Measurements from ENCODE around the gene IQCK.
"Not testable (repeated sequence)": the region's sequence is repeated elsewhere in the genome, so short reads cannot be mapped to it uniquely, and the experiment has no call there.

The IQCK gene

DNA sequence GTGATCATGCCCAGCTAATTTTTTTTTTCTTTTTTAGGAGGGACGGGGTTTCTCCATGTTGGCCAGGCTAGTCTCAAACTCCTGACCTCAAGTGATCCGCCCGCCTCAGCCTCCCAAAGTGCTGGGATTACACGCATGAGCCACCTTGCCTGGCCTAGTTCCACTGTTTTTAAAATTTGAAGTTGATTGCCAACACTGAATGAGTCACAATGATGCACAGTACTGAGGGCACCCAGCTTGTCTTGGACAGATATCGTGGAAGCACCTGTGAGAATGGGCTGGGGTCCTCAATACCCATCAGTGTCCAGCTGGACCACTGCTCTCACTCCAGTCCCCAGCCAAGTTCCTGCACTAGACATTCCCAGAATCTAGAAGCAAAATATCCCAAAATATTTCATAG, 2.5 kb upstream of the IQCK start:
- no peak for DNase-seq (ENCODE audit: extremely low read depth in 1 of 2, low read depth in 1 of 2)

DNA sequence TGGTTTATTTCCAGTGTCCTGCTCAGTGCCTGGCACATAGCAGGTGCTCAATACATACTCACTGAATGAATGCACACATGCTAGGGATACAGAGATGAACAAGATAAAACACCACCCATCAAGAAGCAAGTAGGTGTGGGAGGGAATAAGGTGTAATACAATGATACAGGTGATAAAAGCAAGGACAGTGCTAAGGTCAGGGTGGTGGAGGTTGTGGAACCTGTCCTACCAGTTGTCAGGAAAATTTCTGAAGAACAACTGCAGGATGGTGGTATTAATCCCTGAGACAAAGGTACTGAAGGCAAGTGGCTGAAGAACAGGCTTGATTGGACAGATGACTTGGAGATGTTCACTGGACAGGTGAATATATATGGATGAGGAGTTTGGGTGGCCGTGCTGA, 1.9 kb upstream of the IQCK start:
- DNase-seq (ENCODE audit: extremely low read depth in 1 of 2, low read depth in 1 of 2) = no peak

DNA sequence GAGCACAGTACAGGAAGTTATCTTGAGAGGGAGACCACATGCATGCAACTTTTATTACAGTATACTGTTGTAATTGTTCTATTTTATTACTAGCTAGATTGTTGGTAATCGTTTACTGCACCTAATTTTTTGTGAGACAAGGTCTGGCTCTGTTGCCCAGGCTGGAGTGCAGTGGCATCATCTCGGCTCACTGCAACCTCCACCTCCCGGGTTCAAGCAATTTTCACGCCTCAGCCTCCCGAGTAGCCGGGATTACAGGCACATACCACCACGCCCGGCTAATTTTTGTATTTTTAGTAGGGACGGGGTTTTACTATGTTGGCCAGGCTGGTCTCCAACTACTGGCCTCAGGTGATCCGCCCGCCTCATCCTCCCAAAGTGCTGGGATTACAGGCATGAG, 1.3 kb upstream of the IQCK start:
- not testable (repeated sequence) for DNase-seq (ENCODE audit: extremely low read depth in 1 of 2, low read depth in 1 of 2)

DNA sequence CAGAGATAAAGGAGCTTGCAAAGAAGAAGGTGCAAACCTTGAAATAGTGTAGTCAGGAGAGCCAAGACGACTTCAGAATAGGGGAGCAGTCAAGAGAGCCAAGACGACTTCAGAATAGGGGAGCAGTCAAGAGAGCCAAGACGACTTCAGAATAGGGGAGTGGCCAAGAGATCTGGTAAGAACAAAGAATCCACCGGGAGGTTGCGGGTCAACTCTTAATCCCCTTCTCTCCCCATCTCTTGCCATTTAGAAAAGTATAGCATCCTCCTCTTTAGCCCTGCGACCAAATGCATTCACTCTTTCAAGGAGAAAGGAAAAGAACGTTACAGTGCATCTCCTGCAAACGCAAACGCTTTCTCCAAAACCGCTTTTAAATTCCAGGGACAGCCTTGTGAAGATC, 757 bp upstream of the IQCK start:
- DNase-seq (ENCODE audit: extremely low read depth in 1 of 2, low read depth in 1 of 2) = no peak

DNA sequence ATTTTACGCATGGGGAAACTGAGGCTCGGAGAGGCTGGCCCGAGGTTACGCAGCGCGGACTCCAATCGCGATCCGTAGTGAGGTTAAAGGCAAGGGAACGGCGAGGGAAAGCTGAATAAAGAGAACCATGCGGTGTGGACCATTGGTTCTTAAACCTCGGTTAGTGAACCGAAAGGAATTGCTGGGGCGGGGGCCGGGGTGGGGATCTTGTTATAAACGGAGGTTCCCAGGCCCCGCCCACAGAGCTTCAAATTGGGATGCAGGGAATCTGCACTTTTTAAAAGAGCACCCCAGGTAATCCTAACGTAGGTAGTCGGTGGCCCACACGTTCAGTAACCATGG, 524 bp downstream of the IQCK start:
- no peak for DNase-seq (ENCODE audit: extremely low read depth in 1 of 2, low read depth in 1 of 2)

DNA sequence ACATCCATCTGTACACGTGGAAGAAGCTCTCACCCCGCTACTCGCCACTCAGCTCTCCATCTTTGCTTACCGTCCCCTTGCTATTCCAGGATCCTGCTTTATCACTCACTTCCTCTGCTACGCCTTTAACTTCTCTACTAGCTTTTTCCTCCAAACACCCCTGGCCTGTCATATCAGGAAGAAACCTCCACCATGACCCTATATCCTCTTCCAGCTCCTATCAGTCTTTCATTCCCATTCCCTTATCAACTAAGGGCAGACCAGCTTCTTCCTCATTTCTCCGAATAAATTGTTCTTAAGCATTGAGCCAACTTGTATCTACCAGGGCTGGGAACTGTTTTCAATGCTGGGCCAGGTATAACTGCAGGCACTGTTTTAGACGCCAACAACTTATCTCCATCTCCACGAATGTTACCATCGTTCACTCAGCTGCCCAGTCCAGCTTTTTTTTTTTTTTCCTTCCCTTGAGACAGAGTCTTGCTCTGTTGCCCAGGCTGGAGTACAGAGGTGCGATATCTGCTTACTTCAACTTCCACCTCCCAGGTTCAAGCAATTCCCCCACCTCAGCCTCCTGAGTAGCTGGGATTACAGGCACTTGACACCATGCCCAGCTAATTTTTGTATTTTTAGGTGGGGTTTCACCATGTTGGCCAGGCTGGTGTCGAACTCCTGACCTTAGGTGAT, 4.3 kb downstream of the IQCK start:
- DNase-seq (ENCODE audit: extremely low read depth in 1 of 2, low read depth in 1 of 2) = no peak

DNA sequence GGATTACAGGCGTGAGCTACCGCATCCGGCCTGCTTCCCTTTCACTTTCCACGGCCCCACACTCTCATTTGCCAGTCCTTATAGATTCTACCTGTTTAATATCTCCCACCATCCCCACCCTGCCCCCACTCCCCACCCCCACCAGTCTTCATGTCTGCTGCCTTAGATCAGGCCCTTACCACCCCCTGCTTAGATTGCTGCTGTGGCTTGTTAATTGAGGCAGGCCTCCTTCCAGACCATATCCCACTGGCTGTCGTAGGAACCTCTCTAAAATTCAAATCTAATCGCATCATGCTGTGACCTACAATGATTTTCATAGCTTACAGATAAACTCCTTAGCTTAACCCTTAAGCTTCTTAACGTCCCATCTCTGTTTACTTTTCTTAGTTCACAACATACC, 4.9 kb downstream of the IQCK start:
- no peak for DNase-seq (ENCODE audit: extremely low read depth in 1 of 2, low read depth in 1 of 2)

DNA sequence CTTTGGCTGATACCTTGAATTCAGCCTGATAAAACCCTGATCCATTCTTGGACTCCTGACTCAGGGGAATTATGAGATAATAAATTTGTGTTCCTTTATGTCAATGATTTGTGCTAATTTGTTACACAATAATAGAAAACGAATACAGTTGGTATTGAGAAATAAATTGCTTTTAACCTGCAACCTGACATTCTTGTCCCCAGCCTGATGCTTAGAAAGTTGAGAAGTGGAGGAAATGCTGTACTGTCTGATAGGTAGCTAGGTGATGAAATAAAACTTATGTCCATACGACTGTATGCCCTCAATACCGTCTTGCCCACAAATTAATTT, 10.5 kb downstream of the IQCK start:
- no peak for DNase-seq (ENCODE audit: extremely low read depth in 1 of 2, low read depth in 1 of 2)

DNA sequence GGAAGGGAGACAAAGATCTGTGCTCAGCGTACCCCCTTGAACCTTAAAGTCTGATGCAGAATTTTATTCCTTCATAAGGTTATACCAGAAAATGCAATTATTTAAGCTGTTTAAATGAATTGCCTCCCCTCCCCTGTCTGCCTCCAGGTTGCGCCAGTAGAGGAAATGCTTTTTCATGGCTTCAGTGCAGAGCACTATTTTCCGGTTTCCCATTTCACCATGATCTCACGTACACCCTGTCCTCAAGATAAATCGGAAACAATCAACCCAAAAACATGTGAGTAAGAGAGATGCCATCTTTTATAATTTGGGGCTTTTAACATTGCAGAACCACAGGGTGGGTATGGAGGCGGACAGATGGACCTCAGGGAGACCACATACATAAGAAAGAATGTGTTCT, 15.5 kb downstream of the IQCK start:
- no peak for DNase-seq (ENCODE audit: extremely low read depth in 1 of 2, low read depth in 1 of 2)

DNA sequence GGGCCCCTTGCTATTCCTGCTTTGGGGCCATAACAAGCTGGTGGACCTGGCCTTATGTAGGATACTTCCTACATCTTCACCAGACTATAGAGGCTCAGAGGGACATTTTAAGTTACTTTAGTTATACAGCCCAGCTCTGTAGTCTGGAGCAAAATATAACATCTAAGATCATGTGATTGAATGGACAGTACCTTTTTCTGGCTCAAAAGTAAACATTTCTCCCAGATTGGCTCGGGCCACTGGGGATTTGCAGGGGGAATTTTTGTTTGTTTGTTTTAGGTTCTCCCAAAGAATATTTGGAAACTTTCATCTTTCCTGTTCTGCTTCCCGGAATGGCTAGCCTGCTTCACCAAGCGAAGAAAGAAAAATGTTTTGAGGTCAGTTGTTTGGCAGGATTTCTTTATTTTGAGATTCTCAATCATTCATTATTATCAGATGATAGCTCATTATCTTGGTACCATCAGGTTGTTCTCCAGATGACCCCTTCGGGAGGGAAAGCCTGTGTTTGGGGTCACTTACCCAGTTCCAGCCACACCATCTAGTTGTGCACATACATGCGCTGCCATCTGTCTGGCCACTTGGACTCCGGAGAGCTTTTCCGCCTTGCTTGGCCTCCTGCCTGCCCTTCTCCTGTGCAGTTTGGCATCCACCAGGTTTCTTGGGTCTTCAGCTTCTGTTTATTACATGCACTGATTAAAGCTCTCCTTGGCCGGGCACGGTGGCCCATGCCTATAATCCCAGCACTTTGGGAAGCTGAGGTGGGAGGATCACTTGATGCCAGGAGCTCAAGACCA, 17.2 kb downstream of the IQCK start:
- no peak for DNase-seq (ENCODE audit: extremely low read depth in 1 of 2, low read depth in 1 of 2)

DNA sequence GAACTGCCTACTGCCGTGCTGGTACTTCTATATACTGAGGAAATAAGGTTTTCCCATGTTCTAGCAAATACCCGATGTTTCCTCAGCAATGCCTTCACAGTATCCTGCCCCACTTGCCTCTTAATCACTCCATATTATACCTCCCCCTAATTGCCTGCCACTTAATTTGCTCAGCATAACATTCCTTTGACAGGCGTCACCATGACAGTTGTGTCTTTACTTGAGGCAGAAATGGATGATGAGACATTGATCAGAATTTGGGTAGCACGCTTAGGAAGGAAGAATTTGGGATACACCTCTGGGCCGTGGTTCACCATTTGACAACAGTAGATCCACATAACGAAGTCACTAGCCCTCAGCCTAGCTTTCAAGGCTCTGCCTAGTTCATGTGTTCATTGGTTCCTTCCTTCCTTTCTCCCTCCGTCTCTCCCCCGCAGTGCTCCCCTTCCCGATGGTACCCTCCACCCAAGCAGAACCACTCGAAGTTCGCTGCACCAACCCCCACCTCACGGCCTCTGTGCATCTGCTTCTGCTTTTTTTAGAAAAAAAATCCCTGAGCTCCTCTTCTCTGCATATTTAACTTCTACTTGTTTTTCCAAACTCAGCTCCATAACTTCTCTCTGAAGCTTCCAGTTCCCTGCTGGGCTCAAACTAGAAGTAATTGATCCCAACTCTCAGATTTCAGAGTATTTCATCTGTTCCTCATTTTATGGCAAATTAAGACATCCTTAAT, 19.4 kb downstream of the IQCK start:
- DNase-seq (ENCODE audit: extremely low read depth in 1 of 2, low read depth in 1 of 2) = no peak

DNA sequence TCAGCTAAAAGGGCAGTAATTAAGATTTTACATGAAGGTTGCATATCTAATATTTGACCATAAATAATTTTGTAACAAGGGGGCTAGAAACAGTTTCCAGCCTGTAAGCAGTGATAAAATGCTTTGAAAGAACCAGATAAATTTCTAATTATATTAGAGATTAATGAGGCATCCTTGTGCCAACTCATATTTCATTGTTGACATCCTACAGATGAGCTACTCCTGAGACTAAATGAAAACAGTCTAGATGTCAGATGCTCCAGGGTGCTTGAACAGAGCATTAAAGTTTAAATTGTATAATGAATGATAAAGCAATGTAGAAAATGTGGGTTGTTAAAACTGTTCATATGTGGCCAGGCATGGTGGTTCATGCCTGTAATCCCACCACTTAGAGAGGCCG, 23.3 kb downstream of the IQCK start:
- no peak for DNase-seq (ENCODE audit: extremely low read depth in 1 of 2, low read depth in 1 of 2)

DNA sequence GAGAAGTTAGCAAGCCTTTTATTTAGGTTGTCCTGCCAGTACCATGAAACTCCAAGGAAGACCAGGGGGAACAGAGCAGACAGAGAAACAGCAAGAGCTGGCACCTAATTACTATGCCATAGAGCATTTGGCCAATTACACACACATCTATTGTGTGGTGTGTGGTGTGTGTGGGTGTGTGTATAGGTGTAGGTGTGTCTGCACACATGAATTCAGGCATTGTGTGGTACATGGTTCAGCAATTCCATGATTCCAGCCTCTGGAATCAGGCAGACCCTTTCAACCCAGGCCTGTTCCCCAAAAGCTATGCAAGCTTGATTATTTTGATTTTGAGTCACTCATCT, 25.7 kb downstream of the IQCK start:
- no peak for DNase-seq (ENCODE audit: extremely low read depth in 1 of 2, low read depth in 1 of 2)

DNA sequence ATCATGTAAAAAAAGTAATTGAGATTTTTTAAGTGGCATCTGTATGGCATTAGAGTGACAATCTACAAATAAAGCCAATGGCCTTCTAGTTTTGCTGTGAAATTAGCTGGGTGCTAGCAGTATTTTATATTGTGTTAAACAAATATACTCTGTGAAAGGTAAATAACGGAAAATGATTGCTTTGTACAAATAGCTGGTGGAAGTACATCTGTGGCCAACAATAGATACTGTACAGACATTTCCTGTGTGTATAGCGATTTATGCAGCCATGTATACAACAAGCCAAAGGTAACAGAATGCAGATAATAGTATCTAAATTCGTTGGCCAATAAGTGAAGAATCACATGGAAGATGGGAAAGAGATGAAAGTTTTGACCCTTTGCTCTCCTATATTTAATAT, 26.6 kb downstream of the IQCK start:
- DNase-seq (ENCODE audit: extremely low read depth in 1 of 2, low read depth in 1 of 2) = no peak

DNA sequence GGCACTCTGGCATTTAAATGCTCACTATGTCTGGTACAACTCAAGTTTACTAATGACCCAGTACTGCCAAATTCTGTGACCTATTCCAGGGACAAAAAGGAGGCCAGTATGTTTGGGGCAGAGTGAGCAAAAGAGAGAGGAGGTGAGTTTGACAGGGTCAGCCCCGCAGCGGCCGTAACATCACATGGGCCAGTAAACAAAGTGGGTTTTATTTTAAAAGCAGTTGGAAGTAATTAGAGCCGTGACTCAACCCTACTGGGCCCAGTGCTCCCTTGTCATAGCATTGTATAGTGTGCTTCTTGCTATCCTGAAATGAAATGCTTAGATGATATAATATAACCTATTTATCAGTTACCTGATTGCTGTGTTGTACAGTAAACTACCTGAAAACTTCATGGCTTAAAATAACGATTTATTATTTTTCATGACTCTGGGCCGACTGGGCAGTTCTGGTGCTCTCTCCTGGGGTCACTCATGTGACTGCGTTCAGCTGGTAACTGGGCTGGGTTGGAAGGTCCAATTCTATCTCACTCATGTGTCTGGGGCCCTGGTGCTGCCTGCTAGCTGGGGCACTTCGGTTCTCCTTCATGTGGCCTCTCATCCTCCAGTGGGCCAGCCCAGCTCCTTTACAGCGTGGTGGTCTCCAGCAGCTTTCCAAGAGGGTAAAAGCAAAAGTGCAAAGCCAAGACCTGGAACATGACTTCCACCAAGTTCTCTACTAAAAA, 27.4 kb downstream of the IQCK start:
- DNase-seq (ENCODE audit: extremely low read depth in 1 of 2, low read depth in 1 of 2) = no peak

DNA sequence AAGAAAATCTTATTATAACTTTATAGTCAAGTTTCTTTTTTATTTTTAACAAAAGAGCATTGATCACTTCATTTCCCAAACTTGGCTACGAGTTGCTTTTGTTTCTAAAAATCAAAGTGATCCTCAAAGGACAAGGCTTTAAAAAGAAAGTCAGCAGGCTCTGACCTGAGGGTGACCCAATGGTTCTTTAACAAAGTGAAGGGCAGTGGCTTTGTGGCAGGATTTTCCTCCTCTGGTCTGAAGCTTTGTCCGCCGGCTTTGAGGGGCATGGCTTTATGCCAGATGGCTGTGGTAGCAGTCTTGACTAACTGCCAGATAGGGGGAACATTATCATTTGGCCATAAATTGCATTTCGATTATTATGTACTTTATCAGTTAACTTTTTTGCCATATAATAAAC, 28.5 kb downstream of the IQCK start:
- DNase-seq (ENCODE audit: extremely low read depth in 1 of 2, low read depth in 1 of 2) = no peak

DNA sequence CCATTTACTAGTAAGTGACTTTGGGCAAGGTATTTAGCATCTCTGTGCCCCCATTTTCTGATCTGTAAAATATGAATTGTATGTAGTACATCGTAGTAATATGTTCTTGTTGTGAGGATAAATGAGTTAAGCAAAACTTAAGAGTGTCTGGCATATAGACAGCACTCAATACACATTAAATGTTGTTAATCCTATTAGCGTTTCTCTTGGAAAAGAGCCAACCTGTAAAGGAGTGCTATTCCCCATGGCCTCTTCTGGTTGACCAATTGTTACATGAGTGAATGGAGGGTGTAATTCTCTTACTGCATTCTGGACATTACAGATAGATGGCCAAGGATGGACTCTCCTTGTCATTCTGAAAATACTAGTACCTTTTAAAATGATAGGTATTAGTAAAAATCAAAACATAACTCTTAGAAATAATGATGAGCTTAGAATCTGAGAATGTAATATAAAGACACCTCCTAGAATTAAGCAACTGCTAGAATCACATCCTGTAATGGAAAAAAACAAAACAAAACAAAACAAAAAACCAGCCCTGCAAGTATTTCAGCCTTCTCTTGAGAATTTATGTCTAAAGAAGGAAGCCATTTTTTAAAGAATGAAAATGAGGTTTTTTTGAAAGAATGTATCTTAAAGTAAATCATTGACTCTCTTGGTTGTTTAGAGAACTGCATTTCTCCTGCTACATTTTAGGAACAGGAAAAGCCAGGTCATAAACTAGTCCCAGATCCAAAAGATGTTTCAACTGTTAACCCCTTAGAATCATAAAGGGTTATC, 30.5 kb downstream of the IQCK start:
- no peak for DNase-seq (ENCODE audit: extremely low read depth in 1 of 2, low read depth in 1 of 2)

DNA sequence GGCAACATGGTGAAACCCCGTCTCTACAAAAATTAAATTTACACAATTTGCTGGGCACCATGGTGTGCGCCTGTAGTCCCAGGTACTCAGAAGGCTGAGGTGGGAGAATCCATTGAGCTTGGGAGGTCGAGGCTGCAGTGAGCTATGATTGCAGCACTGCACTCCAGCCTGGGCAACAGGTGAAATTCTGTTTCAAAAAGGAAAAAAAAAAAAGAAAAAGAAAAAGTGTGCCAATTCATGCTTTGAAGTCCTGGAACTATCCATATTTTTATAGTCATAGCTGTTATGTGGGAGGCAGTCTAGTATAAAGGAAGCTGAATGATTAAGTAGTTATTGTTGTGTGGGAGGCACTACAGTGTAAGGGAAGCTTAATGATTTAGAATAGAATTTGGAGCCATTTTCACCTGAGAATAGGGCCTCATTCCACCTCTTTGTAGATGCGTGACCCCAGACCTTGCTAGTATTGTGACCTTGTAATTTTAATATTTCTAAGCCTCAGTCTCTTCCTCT, 31.6 kb downstream of the IQCK start:
- no peak for DNase-seq (ENCODE audit: extremely low read depth in 1 of 2, low read depth in 1 of 2)

DNA sequence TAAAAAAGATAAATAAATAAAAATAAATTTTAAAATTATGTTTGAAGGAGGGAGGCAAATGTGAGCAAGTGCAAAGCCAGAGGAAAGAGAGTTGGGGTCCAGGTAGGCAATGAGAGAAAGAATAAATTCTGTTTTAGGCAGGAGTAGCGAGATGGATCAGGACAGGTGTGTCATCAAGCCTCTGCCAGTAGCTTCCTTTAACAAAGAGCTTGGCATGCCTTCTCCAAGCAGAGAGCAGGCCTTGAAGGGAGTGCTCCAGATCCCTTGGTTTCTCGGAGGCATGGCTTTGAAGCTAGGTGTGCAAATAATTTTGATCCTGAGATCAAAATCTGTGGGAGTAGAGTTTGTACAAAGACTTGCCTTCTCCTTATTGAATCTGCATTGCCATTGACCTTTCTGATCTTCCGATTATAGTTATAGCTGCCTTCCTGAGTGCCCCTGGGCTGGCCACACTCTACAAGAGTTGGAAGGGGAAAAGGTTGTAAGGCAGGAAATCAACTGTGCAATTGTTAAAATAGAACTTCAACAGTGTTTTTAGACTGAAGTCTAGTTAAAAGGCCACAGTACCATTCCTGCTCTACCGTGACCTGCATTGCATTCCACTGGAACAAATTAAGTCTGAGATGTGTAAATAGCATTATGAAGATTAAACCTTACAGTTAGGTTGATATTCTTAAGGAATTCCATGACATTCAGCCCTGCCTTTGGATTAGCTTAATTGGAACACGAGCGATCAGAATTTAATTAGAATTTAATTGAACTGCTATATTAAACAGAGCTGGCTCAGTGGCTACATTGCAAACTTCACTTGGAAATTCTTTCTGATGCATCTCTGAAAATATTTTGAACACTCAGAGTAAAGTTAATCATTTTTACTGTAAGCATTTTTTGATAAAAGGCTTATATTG, 33.7 kb downstream of the IQCK start:
- DNase-seq (ENCODE audit: extremely low read depth in 1 of 2, low read depth in 1 of 2) = no peak
